ENCODE measurements around the gene SPG21.
"Not testable (repeated sequence)": the region's sequence is repeated elsewhere in the genome, so short reads cannot be mapped to it uniquely, and the experiment has no call there.

Gene SPG21

DNA sequence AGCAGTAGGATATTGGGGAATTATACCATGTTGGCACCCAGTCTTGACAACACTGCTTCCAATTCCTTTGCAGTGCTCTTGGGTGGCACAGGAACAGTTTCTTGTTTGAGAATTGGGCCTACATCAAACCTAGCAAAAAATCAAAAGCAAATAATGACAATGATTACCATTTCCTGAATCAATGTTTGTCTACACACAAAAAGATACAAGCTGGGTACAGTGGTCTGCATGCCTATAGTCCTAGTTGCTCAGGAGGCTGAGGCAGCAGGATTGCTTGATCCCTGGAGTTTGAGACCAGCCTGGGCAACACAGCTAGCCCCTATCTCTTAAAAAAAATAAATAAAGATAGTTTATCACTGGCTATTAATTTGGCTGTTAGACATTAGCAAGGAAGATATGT, 31.8 kb upstream of the SPG21 start:
- Histone ChIP-seq H3K4me1 (ENCODE audit: control insufficient read depth, low read length) (no peaks in the 10 kb centered on the region), H3K4me2 (ENCODE audit: low read length) (no peak overlapping the region), H3F3A (ENCODE audit: control insufficient read depth, insufficient read depth) (no peaks in the 10 kb centered on the region), H3K27ac (ENCODE audit: low read depth, low read length) (no peak overlapping the region), H3K9me3 (ENCODE audit: control insufficient read depth, insufficient read depth, low read length) (no peaks in the 10 kb centered on the region), H3K4me3 (ENCODE audit: low read length) (no peak overlapping the region), H3K27me3 (ENCODE audit: control insufficient read depth, low read length) (no peaks in the 10 kb centered on the region), H3K36me3 (ENCODE audit: control insufficient read depth, low read length) (peaks cover 59% of the 10 kb centered on the region), H3K9me2 (replicated peaks; ENCODE audit: control insufficient read depth, low read length) (no peaks in the 10 kb centered on the region), H3K79me2 (ENCODE audit: control insufficient read depth, low read length) (no peaks in the 10 kb centered on the region), H4K20me1 (ENCODE audit: control insufficient read depth, insufficient read depth, low read depth, low read length) (no peaks in the 10 kb centered on the region)
- no peak for TF ChIP-seq EZH2phosphoT487 (IDR thresholded peaks at IDR 0.05; ENCODE audit: borderline replicate concordance, low read length)
- TF ChIP-seq, protein P1, sequence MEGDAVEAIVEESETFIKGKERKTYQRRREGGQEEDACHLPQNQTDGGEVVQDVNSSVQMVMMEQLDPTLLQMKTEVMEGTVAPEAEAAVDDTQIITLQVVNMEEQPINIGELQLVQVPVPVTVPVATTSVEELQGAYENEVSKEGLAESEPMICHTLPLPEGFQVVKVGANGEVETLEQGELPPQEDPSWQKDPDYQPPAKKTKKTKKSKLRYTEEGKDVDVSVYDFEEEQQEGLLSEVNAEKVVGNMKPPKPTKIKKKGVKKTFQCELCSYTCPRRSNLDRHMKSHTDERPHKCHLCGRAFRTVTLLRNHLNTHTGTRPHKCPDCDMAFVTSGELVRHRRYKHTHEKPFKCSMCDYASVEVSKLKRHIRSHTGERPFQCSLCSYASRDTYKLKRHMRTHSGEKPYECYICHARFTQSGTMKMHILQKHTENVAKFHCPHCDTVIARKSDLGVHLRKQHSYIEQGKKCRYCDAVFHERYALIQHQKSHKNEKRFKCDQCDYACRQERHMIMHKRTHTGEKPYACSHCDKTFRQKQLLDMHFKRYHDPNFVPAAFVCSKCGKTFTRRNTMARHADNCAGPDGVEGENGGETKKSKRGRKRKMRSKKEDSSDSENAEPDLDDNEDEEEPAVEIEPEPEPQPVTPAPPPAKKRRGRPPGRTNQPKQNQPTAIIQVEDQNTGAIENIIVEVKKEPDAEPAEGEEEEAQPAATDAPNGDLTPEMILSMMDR (IDR thresholded peaks at IDR 0.05; ENCODE audit: low read depth, low read length, poor library complexity, severe bottlenecking) = no peak

DNA sequence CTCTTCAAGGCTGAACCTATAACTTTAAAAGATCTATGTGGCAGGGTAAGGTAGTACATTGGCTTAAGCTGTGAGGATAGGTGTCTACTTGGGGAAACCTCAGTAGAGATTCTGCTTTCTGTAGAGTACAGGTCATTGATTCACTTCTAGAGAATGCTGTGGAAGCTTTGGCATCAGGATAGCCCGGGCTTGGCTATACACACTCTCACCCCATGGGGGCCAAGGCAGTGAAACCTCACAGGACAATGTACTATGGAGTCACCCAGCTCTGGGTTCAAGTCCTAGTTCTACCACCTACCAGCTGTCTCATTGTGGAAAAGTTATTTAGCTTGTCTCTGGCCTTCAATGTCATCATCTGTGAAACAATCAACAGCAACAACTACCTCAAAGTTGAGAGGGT, 30.7 kb upstream of the SPG21 start:
- TF ChIP-seq, protein P1 (IDR thresholded peaks at IDR 0.05; ENCODE audit: low read depth, low read length, poor library complexity, severe bottlenecking) = no peak
- TF ChIP-seq EZH2phosphoT487 (IDR thresholded peaks at IDR 0.05; ENCODE audit: borderline replicate concordance, low read length) = no peak
- H3K27ac ChIP-seq (ENCODE audit: low read depth, low read length) = no peak overlapping the region
- H3K9me2 ChIP-seq (replicated peaks; ENCODE audit: control insufficient read depth, low read length) = no peaks in the 10 kb centered on the region
- no peaks in the 10 kb centered on the region for H3K79me2 ChIP-seq (ENCODE audit: control insufficient read depth, low read length)
- H3K4me2 ChIP-seq (ENCODE audit: low read length) = no peak overlapping the region
- H3K27me3 ChIP-seq (ENCODE audit: control insufficient read depth, low read length) = no peaks in the 10 kb centered on the region
- H3K9me3 ChIP-seq (ENCODE audit: control insufficient read depth, insufficient read depth, low read length) = no peaks in the 10 kb centered on the region
- H3F3A ChIP-seq (ENCODE audit: control insufficient read depth, insufficient read depth) = no peaks in the 10 kb centered on the region
- H4K20me1 ChIP-seq (ENCODE audit: control insufficient read depth, insufficient read depth, low read depth, low read length) = no peaks in the 10 kb centered on the region
- peaks cover 59% of the 10 kb centered on the region for H3K36me3 ChIP-seq (ENCODE audit: control insufficient read depth, low read length)
- H3K4me1 ChIP-seq (ENCODE audit: control insufficient read depth, low read length) = no peaks in the 10 kb centered on the region
- H3K4me3 ChIP-seq (ENCODE audit: low read length) = no peak overlapping the region

DNA sequence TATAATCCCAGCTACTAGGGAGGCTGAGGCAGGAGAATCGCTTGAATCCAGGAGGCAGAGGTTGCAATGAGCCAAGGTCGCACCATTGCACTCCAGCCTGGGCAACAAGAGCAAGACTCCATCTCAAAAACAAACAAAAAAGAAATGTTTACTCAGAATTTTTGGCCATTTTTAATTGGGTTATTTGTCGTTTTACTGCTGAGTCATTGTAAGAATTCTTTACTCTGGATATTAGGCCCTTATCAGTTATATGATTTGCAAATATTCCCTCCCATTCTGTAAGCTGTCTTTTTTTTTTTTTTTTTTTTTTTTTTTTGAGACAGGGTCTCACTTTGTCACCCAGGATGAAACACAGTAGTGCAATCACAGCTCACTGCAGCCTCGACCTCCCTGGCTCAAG, 21.5 kb upstream of the SPG21 start:
- not testable (repeated sequence) for H3K27ac ChIP-seq (ENCODE audit: low read depth, low read length); H3K4me1 ChIP-seq (ENCODE audit: control insufficient read depth, low read length); H3K79me2 ChIP-seq (ENCODE audit: control insufficient read depth, low read length); H3K9me3 ChIP-seq (ENCODE audit: control insufficient read depth, insufficient read depth, low read length); H3F3A ChIP-seq (ENCODE audit: control insufficient read depth, insufficient read depth); H3K27me3 ChIP-seq (ENCODE audit: control insufficient read depth, low read length); H3K4me3 ChIP-seq (ENCODE audit: low read length); H3K9me2 ChIP-seq (replicated peaks; ENCODE audit: control insufficient read depth, low read length); H4K20me1 ChIP-seq (ENCODE audit: control insufficient read depth, insufficient read depth, low read depth, low read length); H3K4me2 ChIP-seq (ENCODE audit: low read length)
- peaks cover 39% of the 10 kb centered on the region for H3K36me3 ChIP-seq (ENCODE audit: control insufficient read depth, low read length)

DNA sequence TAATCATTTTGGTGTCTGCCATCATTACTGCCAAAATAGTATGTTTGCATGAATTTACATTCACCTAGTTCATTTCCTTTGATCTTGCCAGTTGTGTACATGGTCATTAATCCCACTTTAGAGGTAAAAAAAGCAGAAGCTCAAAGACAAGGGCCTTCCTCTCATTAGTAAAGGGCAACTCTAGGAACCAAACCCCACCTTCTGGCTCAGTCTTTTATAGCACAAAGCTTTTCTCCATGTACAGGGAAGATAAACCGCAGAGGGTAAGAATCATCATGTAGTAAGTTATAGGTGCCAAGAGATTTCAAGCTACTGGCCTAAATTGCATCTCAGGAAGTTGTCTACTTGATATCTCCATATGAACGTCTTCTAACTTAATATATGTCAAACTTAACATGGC, 19.3 kb upstream of the SPG21 start:
- Histone ChIP-seq H3K9me2 (replicated peaks; ENCODE audit: control insufficient read depth, low read length) (no peaks in the 10 kb centered on the region), H3K27me3 (ENCODE audit: control insufficient read depth, low read length) (no peaks in the 10 kb centered on the region), H3K4me3 (ENCODE audit: low read length) (no peak overlapping the region), H3K27ac (ENCODE audit: low read depth, low read length) (no peak overlapping the region), H3F3A (ENCODE audit: control insufficient read depth, insufficient read depth) (no peaks in the 10 kb centered on the region), H3K4me2 (ENCODE audit: low read length) (no peak overlapping the region), H3K36me3 (ENCODE audit: control insufficient read depth, low read length) (peaks cover 24% of the 10 kb centered on the region), H4K20me1 (ENCODE audit: control insufficient read depth, insufficient read depth, low read depth, low read length) (no peaks in the 10 kb centered on the region), H3K9me3 (ENCODE audit: control insufficient read depth, insufficient read depth, low read length) (peaks cover 8% of the 10 kb centered on the region; the same call in 1 of the 2 replicates), H3K79me2 (ENCODE audit: control insufficient read depth, low read length) (no peaks in the 10 kb centered on the region), H3K4me1 (ENCODE audit: control insufficient read depth, low read length) (no peaks in the 10 kb centered on the region)
- TF ChIP-seq EZH2phosphoT487 (IDR thresholded peaks at IDR 0.05; ENCODE audit: borderline replicate concordance, low read length) = no peak
- TF ChIP-seq, protein P1 (IDR thresholded peaks at IDR 0.05; ENCODE audit: low read depth, low read length, poor library complexity, severe bottlenecking) = peak; percentile 20

Data from DOHH2 (cell line).